DOHH2 (cell line): ENCODE data around the gene DCLK2.

ENCODE experiments used
- H3F3A ChIP-seq: fragments of 200-600 bp; sonication (generic), shearing (Covaris generic); 2 replicates; pipeline ENCODE4 v1.6.0; 2016; ENCODE audit warnings: antibody characterized with exemption, mild to moderate bottlenecking; ENCODE audit not compliant: control insufficient read depth, insufficient read depth
- H3K27ac ChIP-seq: fragments of 200-600 bp; sonication (generic); 2 replicates; pipeline ENCODE4 v1.5.1; 2014; ENCODE audit warnings: low read depth, mild to moderate bottlenecking, low read length, moderate library complexity
- H3K27me3 ChIP-seq: fragments of 200-600 bp; sonication (generic); 2 replicates; pipeline ENCODE4 v1.6.1; 2014; ENCODE audit warnings: mild to moderate bottlenecking, low read length, mixed read lengths; ENCODE audit not compliant: control insufficient read depth
- H3K36me3 ChIP-seq: fragments of 200-600 bp; sonication (generic); 2 replicates; pipeline ENCODE4 v1.6.1; 2014; ENCODE audit warnings: mild to moderate bottlenecking, low read length, moderate library complexity, mixed read lengths; ENCODE audit not compliant: control insufficient read depth
- H3K4me1 ChIP-seq: fragments of 200-600 bp; sonication (generic); 2 replicates; pipeline ENCODE4 v1.6.1; 2014; ENCODE audit warnings: mild to moderate bottlenecking, low read length, mixed read lengths; ENCODE audit not compliant: control insufficient read depth
- H3K4me2 ChIP-seq: fragments of 200-600 bp; sonication (generic); 2 replicates; pipeline ENCODE4 v1.6.0; 2014; ENCODE audit warnings: mild to moderate bottlenecking, low read length, moderate library complexity
- H3K4me3 ChIP-seq: fragments of 200-600 bp; sonication (generic); 2 replicates; pipeline ENCODE4 v1.5.1; 2014; ENCODE audit warnings: mild to moderate bottlenecking, low read length, mixed read lengths
- H3K79me2 ChIP-seq: fragments of 200-600 bp; sonication (generic); 2 replicates; pipeline ENCODE4 v1.6.1; 2014; ENCODE audit warnings: mild to moderate bottlenecking, low read length, mixed read lengths; ENCODE audit not compliant: control insufficient read depth
- H3K9me2 ChIP-seq: fragments of 200-600 bp; sonication (generic); replicated peaks from 2 replicates; pipeline ENCODE4 v1.6.1; 2014; ENCODE audit warnings: mild to moderate bottlenecking, low read length, mixed read lengths; ENCODE audit not compliant: control insufficient read depth
- H3K9me3 ChIP-seq: fragments of 200-600 bp; sonication (generic); 2 replicates; pipeline ENCODE4 v1.6.1; 2014; ENCODE audit warnings: antibody characterized with exemption, low read length, mixed read lengths; ENCODE audit not compliant: control insufficient read depth, insufficient read depth
- H4K20me1 ChIP-seq: fragments of 200-600 bp; sonication (generic); 2 replicates; pipeline ENCODE4 v1.6.0; 2014; ENCODE audit warnings: low read depth, mild to moderate bottlenecking, antibody characterized with exemption, low read length, moderate library complexity; ENCODE audit not compliant: control insufficient read depth, insufficient read depth
- CTCF ChIP-seq: fragments of 200-600 bp; sonication (generic); IDR thresholded peaks from one replicate; pipeline ENCODE4 v1.5.1; 2014; ENCODE audit warnings: antibody characterized with exemption, mild to moderate bottlenecking, low read depth, low read length; ENCODE audit not compliant: poor library complexity, severe bottlenecking
- EZH2phosphoT487 ChIP-seq: fragments of 200-600 bp; sonication (generic); IDR thresholded peaks from 2 replicates; pipeline ENCODE4 v1.6.1; 2017; ENCODE audit warnings: borderline replicate concordance, mild to moderate bottlenecking, antibody characterized with exemption, low read length, moderate library complexity, mixed read lengths

DCLK2 gene

GRCh38 chr4:150145946-150146340, 67.7 kb downstream of the DCLK2 start:
- H4K20me1 ChIP-seq: no peaks in the 10 kb centered on the region
- H3K27me3 ChIP-seq: no peaks in the 10 kb centered on the region; the same call in 1 of the 2 replicates
- no peaks in the 10 kb centered on the region for H3K9me3 ChIP-seq
- H3F3A ChIP-seq: no peaks in the 10 kb centered on the region
- no peak overlapping the region for H3K4me2 ChIP-seq
- no peaks in the 10 kb centered on the region for H3K4me1 ChIP-seq
- H3K36me3 ChIP-seq: no peaks in the 10 kb centered on the region
- no peak overlapping the region for H3K4me3 ChIP-seq
- no peaks in the 10 kb centered on the region for H3K79me2 ChIP-seq
- TF ChIP-seq CTCF: no peak
- no peak for TF ChIP-seq EZH2phosphoT487
- H3K27ac ChIP-seq: no peak overlapping the region
- H3K9me2 ChIP-seq: no peaks in the 10 kb centered on the region

GRCh38 chr4:150149381-150149780, 71.1 kb downstream of the DCLK2 start:
- no peaks in the 10 kb centered on the region for H3K79me2 ChIP-seq

GRCh38 chr4:150150629-150151062, 72.4 kb downstream of the DCLK2 start:
- H3K27me3 ChIP-seq: no peaks in the 10 kb centered on the region
- no peaks in the 10 kb centered on the region for H3K4me1 ChIP-seq
- TF ChIP-seq EZH2phosphoT487 (no peak), CTCF (no peak)
- H3K36me3 ChIP-seq: no peaks in the 10 kb centered on the region
- no peaks in the 10 kb centered on the region for H3K9me3 ChIP-seq
- no peaks in the 10 kb centered on the region for H3K9me2 ChIP-seq
- H3K4me2 ChIP-seq: no peak overlapping the region
- H4K20me1 ChIP-seq: no peaks in the 10 kb centered on the region
- no peaks in the 10 kb centered on the region for H3K79me2 ChIP-seq
- H3F3A ChIP-seq: no peaks in the 10 kb centered on the region
- no peak overlapping the region for H3K4me3 ChIP-seq
- H3K27ac ChIP-seq: no peak overlapping the region

More at GRCh38 chr4:150149381-150149780, 71.1 kb downstream of the DCLK2 start:
- Histone ChIP-seq H3K4me1 (no peaks in the 10 kb centered on the region), H3K4me3 (no peak overlapping the region), H3K27me3 (no peaks in the 10 kb centered on the region), H3K4me2 (no peak overlapping the region), H3K27ac (no peak overlapping the region), H3K36me3 (no peaks in the 10 kb centered on the region), H4K20me1 (no peaks in the 10 kb centered on the region), H3F3A (no peaks in the 10 kb centered on the region), H3K9me3 (no peaks in the 10 kb centered on the region), H3K9me2 (no peaks in the 10 kb centered on the region)
- no peak for TF ChIP-seq EZH2phosphoT487
- TF ChIP-seq CTCF: no peak
